GM23338 (cell line): ENCODE results near the gene NOSTRIN. TPM values are rescaled to one million over a fixed set of nuclear protein-coding genes. Genes with fewer than 3 reads are reported as not detected.

Experiments
- ATAC-seq: fragments of 200-7000 bp; cut with Tn5 transposase; 3 replicates; pipeline ENCODE4 v1.9.1; 2020
- DNase-seq: peaks from one replicate; pipeline ENCODE4 v3.0.0-alpha.2; 2015; ENCODE audit warnings: low spot score
- H2AFZ ChIP-seq: fragments of 200-600 bp; sonication (generic); 2 replicates; pipeline ENCODE4 v1.8.0; 2016; ENCODE audit warnings: antibody characterized with exemption, mild to moderate bottlenecking, moderate library complexity
- H3F3A ChIP-seq: fragments of 200-600 bp; sonication (generic); replicated peaks from 2 replicates; pipeline ENCODE4 v1.8.0; 2017; ENCODE audit warnings: antibody characterized with exemption, mixed run types, low read depth
- H3K27ac ChIP-seq: fragments of 200-600 bp; sonication (generic); 2 replicates; pipeline ENCODE4 v1.6.1; 2016; ENCODE audit warnings: low read depth
- H3K27me3 ChIP-seq: fragments of 200-600 bp; sonication (generic); 2 replicates; pipeline ENCODE4 v1.8.0; 2016; ENCODE audit warnings: mild to moderate bottlenecking, mixed run types, moderate library complexity; ENCODE audit not compliant: insufficient read depth
- H3K36me3 ChIP-seq: fragments of 200-600 bp; sonication (generic); 2 replicates; pipeline ENCODE4 v1.8.0; 2016; ENCODE audit warnings: mild to moderate bottlenecking; ENCODE audit not compliant: insufficient read depth
- H3K4me1 ChIP-seq: fragments of 200-600 bp; sonication (generic); 2 replicates; pipeline ENCODE4 v1.8.0; 2016; ENCODE audit warnings: mild to moderate bottlenecking, moderate library complexity; ENCODE audit not compliant: insufficient read depth
- H3K4me2 ChIP-seq: fragments of 200-600 bp; sonication (generic); 2 replicates; pipeline ENCODE4 v1.7.1; 2017; ENCODE audit warnings: mixed run types
- H3K4me3 ChIP-seq: fragments of 200-600 bp; sonication (generic); 2 replicates; pipeline ENCODE4 v1.6.1; 2016; ENCODE audit warnings: mixed run types
- H3K79me2 ChIP-seq: fragments of 200-600 bp; sonication (generic); replicated peaks from 2 replicates; pipeline ENCODE4 v1.8.0; 2017; ENCODE audit warnings: mild to moderate bottlenecking; ENCODE audit not compliant: insufficient read depth
- H3K9me2 ChIP-seq: fragments of 200-600 bp; sonication (generic); 2 replicates; pipeline ENCODE4 v1.8.0; 2017; ENCODE audit not compliant: insufficient read depth
- H4K20me1 ChIP-seq: fragments of 200-600 bp; sonication (generic); replicated peaks from 2 replicates; pipeline ENCODE4 v1.8.0; 2017; ENCODE audit warnings: mild to moderate bottlenecking; ENCODE audit not compliant: insufficient read depth
- H3K27ac Mint-ChIP-seq: 2 replicates; pipeline ENCODE4 v1.8.0; 2020; ENCODE audit warnings: inconsistent platforms, mild to moderate bottlenecking, moderate library complexity, mixed read lengths
- H3K27me3 Mint-ChIP-seq: 3 replicates; pipeline ENCODE4 v1.8.0; 2022; ENCODE audit warnings: low read depth, mild to moderate bottlenecking, moderate library complexity, mixed read lengths, inconsistent platforms; ENCODE audit not compliant: insufficient read depth, poor library complexity
- H3K36me3 Mint-ChIP-seq: 3 replicates; pipeline ENCODE4 v1.8.0; 2021; ENCODE audit warnings: low read depth, mild to moderate bottlenecking, inconsistent platforms, moderate library complexity, mixed read lengths
- H3K4me1 Mint-ChIP-seq: 3 replicates; pipeline ENCODE4 v1.8.0; 2020; ENCODE audit warnings: mild to moderate bottlenecking, inconsistent platforms, mixed read lengths
- H3K4me3 Mint-ChIP-seq: 3 replicates; pipeline ENCODE4 v1.8.0; 2021; ENCODE audit warnings: moderate library complexity, mild to moderate bottlenecking, inconsistent platforms, mixed read lengths
- H3K9me3 Mint-ChIP-seq: 3 replicates; pipeline ENCODE4 v1.8.0; 2020; ENCODE audit warnings: moderate library complexity, mild to moderate bottlenecking, inconsistent platforms, mixed read lengths
- CREB1 ChIP-seq: fragments of 250-450 bp; sonication (Bioruptor Pico); IDR thresholded peaks from 2 replicates; pipeline ENCODE4 v1.5.0; 2020; ENCODE audit warnings: low read depth, mild to moderate bottlenecking, moderate library complexity
- EZH2phosphoT487 ChIP-seq: fragments of 200-600 bp; sonication (generic); IDR thresholded peaks from one replicate; pipeline ENCODE4 v1.8.1; 2018; ENCODE audit warnings: antibody characterized with exemption; ENCODE audit not compliant: unreplicated experiment
- STAT1 ChIP-seq: IDR thresholded peaks from one replicate; pipeline ENCODE4 v1.6.1; 2016; ENCODE audit warnings: antibody characterized with exemption; ENCODE audit not compliant: unreplicated experiment
- ZNF114 ChIP-seq: fragments of 250-450 bp; sonication (Bioruptor Pico); IDR thresholded peaks from 2 replicates; pipeline ENCODE4 v1.5.0; 2020; ENCODE audit warnings: mild to moderate bottlenecking, moderate library complexity
- polyA plus RNA-seq: library from polyadenylated mRNA; unstranded; fragments of >200 nt; fragmentation: Nextera tagmentation; extraction: Ambion mirVana; gene quantifications from 2 replicates; pipeline ENCODE4 v1.2.1, GENCODE V29; 2016
- total RNA-seq: library from RNA; depleted of rRNA; stranded (reverse); fragments of >200 nt; shearing (Covaris generic); gene quantifications from 2 replicates; pipeline ENCODE4 v1.2.3, GENCODE V29; 2014
- TF ChIP-seq, protein P1 (sequence below), 2 experiments: fragments of 200-600 bp in 1 of 2; sonication (generic) in 1 of 2; conservative IDR thresholded peaks; 2 replicates each; pipeline versions ENCODE4 v1.5.1 to v1.6.1; 2016 to 2017; ENCODE audit warnings: antibody characterized with exemption in 2 of 2, low read depth in 2 of 2, mild to moderate bottlenecking in 2 of 2, moderate library complexity in 1 of 2
- TF ChIP-seq, protein P2 (sequence below): IDR thresholded peaks from one replicate; pipeline ENCODE4 v1.6.1; 2018; ENCODE audit warnings: antibody characterized with exemption; ENCODE audit not compliant: unreplicated experiment

The NOSTRIN gene
- total and polyA plus RNA-seq, 2 experiments from 2014 or later: 1.8 TPM; not detected in 1

DNA sequence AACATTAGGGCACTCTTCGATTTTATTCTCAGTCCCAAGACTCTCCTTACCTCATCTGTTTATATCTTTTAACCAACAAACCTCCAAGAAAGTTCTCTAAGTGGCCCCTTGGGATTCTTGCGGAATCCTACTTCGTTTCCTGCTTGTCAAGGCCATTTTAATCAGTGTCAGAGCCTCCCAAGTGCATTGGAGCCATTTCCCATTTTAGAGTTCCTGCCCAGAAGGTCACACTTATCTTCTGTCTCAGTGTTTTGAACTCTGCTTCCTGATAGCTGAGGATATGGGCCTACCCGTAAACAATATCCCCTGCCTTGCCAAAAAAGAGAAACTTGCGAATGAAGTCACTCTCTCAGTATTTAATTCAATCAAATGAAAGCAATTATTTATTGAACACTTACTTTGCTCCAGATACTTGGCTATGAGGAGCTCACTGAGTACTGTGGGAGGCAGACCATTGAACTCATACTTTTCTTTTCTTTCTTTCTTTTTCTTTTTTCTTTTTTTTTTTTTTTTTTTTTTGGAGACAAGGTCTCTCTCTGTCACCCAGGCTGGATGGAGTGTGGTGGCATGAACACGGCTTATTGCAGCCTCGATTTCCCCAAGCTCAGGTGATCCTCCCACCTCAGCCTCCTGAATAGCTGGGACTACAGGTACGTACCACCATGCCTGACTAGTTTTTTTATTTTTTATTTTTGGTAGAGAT, 5.7 kb upstream of the NOSTRIN start:
- DNase-seq (no peak), ATAC-seq (no peak)
- H3K4me2 ChIP-seq: no peak overlapping the region
- no peak overlapping the region for H3K4me3 Mint-ChIP-seq
- H3K27me3 Mint-ChIP-seq: peaks cover 2% of the 10 kb centered on the region
- H2AFZ ChIP-seq: no peak overlapping the region
- no peaks in the 10 kb centered on the region for H3K36me3 ChIP-seq
- no peaks in the 10 kb centered on the region; the same call in 1 of the 3 replicates for H3K9me3 Mint-ChIP-seq
- no peaks in the 10 kb centered on the region for H3F3A ChIP-seq
- peaks cover 26% of the 10 kb centered on the region for H3K4me1 Mint-ChIP-seq
- H4K20me1 ChIP-seq: no peaks in the 10 kb centered on the region
- H3K36me3 Mint-ChIP-seq: no peaks in the 10 kb centered on the region
- peaks cover 19% of the 10 kb centered on the region for H3K4me1 ChIP-seq
- H3K27ac Mint-ChIP-seq: no peak overlapping the region
- H3K27ac ChIP-seq: no peak overlapping the region
- H3K27me3 ChIP-seq: no peaks in the 10 kb centered on the region
- H3K4me3 ChIP-seq: no peak overlapping the region
- no peak for TF ChIP-seq ZNF114 (CRISPR knock-in tag)
- TF ChIP-seq, protein P1, sequence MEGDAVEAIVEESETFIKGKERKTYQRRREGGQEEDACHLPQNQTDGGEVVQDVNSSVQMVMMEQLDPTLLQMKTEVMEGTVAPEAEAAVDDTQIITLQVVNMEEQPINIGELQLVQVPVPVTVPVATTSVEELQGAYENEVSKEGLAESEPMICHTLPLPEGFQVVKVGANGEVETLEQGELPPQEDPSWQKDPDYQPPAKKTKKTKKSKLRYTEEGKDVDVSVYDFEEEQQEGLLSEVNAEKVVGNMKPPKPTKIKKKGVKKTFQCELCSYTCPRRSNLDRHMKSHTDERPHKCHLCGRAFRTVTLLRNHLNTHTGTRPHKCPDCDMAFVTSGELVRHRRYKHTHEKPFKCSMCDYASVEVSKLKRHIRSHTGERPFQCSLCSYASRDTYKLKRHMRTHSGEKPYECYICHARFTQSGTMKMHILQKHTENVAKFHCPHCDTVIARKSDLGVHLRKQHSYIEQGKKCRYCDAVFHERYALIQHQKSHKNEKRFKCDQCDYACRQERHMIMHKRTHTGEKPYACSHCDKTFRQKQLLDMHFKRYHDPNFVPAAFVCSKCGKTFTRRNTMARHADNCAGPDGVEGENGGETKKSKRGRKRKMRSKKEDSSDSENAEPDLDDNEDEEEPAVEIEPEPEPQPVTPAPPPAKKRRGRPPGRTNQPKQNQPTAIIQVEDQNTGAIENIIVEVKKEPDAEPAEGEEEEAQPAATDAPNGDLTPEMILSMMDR (conservative IDR thresholded peaks at IDR 0.05; ENCODE audit: low read depth in 2 of 2): no peak
- TF ChIP-seq STAT1: no peak
- peaks cover 20% of the 10 kb centered on the region for H3K9me2 ChIP-seq
- H3K79me2 ChIP-seq: no peaks in the 10 kb centered on the region

DNA sequence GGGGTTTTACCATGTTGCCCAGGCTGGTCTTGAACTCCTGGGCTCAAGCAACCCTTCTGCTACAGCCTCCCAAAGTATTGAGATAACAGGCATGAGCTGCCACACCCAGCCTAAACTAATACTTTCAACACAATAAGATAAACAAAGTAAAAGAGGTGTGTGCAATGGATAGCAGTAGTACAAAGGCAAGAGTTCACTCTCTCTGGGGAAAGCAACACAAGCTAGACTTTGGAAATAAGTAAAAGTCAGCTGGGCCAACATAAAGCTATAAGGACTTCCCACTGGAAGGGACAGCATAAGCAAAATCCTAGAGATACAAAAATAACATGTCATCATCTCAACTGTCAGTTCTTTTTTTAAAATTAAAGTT, 5.2 kb upstream of the NOSTRIN start:
- Histone ChIP-seq H3K27me3 (no peaks in the 10 kb centered on the region), H3K9me2 (peaks cover 20% of the 10 kb centered on the region), H3K4me1 (peaks cover 24% of the 10 kb centered on the region), H3K4me3 (no peak overlapping the region), H3K79me2 (no peaks in the 10 kb centered on the region), H2AFZ (no peak overlapping the region; the same call in 1 of the 2 replicates), H4K20me1 (no peaks in the 10 kb centered on the region), H3K27ac (no peak overlapping the region), H3K4me2 (no peak overlapping the region), H3K36me3 (no peaks in the 10 kb centered on the region), H3F3A (no peaks in the 10 kb centered on the region)
- H3K4me1 Mint-ChIP-seq: peaks cover 31% of the 10 kb centered on the region
- no peak for ATAC-seq
- peaks cover 2% of the 10 kb centered on the region for H3K27me3 Mint-ChIP-seq
- H3K4me3 Mint-ChIP-seq: no peak overlapping the region
- no peak for DNase-seq
- no peaks in the 10 kb centered on the region; the same call in 1 of the 3 replicates for H3K9me3 Mint-ChIP-seq
- no peaks in the 10 kb centered on the region for H3K36me3 Mint-ChIP-seq
- no peak overlapping the region for H3K27ac Mint-ChIP-seq
- TF ChIP-seq CREB1 (CRISPR knock-in tag): no peak
- TF ChIP-seq EZH2phosphoT487: no peak
- TF ChIP-seq, protein P2, sequence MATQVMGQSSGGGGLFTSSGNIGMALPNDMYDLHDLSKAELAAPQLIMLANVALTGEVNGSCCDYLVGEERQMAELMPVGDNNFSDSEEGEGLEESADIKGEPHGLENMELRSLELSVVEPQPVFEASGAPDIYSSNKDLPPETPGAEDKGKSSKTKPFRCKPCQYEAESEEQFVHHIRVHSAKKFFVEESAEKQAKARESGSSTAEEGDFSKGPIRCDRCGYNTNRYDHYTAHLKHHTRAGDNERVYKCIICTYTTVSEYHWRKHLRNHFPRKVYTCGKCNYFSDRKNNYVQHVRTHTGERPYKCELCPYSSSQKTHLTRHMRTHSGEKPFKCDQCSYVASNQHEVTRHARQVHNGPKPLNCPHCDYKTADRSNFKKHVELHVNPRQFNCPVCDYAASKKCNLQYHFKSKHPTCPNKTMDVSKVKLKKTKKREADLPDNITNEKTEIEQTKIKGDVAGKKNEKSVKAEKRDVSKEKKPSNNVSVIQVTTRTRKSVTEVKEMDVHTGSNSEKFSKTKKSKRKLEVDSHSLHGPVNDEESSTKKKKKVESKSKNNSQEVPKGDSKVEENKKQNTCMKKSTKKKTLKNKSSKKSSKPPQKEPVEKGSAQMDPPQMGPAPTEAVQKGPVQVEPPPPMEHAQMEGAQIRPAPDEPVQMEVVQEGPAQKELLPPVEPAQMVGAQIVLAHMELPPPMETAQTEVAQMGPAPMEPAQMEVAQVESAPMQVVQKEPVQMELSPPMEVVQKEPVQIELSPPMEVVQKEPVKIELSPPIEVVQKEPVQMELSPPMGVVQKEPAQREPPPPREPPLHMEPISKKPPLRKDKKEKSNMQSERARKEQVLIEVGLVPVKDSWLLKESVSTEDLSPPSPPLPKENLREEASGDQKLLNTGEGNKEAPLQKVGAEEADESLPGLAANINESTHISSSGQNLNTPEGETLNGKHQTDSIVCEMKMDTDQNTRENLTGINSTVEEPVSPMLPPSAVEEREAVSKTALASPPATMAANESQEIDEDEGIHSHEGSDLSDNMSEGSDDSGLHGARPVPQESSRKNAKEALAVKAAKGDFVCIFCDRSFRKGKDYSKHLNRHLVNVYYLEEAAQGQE: no peak
- no peak for TF ChIP-seq STAT1
- no peak for TF ChIP-seq ZNF114 (CRISPR knock-in tag)
- TF ChIP-seq, protein P1 (conservative IDR thresholded peaks at IDR 0.05; ENCODE audit: low read depth in 2 of 2): no peak
